Upper lobe of right lung (tissue), 1 donor: Measurements from ENCODE around the gene TSPEAR. TPM values are rescaled to one million over a fixed set of nuclear protein-coding genes. Genes with fewer than 3 reads are reported as not detected.
A peak's percentile ranks its signal among the peaks of the same experiment; 100 is the strongest.

Experiments
- ATAC-seq: fragments of 200-7000 bp; cut with Tn5 transposase; one replicate; pipeline ENCODE4 v1.9.1; 2020; ENCODE audit warnings: mild to moderate bottlenecking, moderate library complexity
- DNase-seq: peaks from one replicate; pipeline ENCODE4 v3.0.0-alpha.2; 2020
- H3K27ac ChIP-seq: fragments of 200-600 bp; one replicate; pipeline ENCODE4 v1.8.0; 2022
- H3K27me3 ChIP-seq: fragments of 200-600 bp; one replicate; pipeline ENCODE4 v1.8.0; 2022; ENCODE audit warnings: mild to moderate bottlenecking
- H3K36me3 ChIP-seq: fragments of 200-600 bp; one replicate; pipeline ENCODE4 v1.8.0; 2022
- H3K4me1 ChIP-seq: fragments of 200-600 bp; one replicate; pipeline ENCODE4 v1.8.0; 2022
- H3K4me3 ChIP-seq: fragments of 200-600 bp; one replicate; pipeline ENCODE4 v1.8.0; 2022; ENCODE audit warnings: mild to moderate bottlenecking
- H3K9me3 ChIP-seq: fragments of 200-600 bp; one replicate; pipeline ENCODE4 v1.8.0; 2022
- intact Hi-C: fragments of 100-400 bp; cut with DNase I; formaldehyde crosslinking; loops from one replicate; pipeline ENCODE4 v1.11.0; 2022
- total RNA-seq: library from RNA; stranded (reverse); fragmentation: NEBNext Ultra II Directional; extraction: Animal tissue kit (Norgen Biotek cat#: 25700); gene quantifications from one replicate; pipeline ENCODE4 v1.2.1, GENCODE V29; 2021
- TF ChIP-seq, protein P1 (sequence below): fragments of 200-600 bp; IDR thresholded peaks from one replicate; pipeline ENCODE4 v1.8.0; 2022; ENCODE audit warnings: antibody characterized with exemption
- donor health status: DM: no; HTN: yes; CAD: no; lungs with severe emphysema.

The TSPEAR gene
- total RNA-seq, 1 donor from 2014 or later: 0.23 TPM

DNA sequence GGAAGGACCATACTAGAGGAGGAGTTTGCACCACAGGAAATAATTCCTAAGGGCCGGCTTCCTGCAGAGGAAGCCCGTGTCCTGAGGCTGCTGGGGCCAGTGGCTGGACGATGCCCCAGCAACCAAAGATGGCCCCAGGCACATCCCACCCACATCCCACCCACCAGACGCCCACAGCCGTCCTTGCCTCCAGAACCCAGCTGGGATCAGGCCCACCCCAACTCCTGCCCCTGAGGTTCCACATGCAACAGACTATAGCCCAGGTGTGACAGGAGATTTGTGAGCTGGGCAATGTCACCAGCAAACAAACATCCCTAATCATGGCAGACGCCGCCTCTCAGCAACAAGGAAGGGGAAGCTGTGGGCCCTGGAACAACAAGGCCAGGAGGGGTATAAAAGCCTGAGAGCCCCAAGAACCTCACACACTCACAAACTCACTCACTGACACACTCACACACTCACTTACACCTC lies 84.7 kb downstream of the TSPEAR start, which contains the start of gene KRTAP10-9:
TSS of gene KRTAP10-9 (plus strand) at position 421 of the 471 bp plus-strand sequence. CDS start 79 bp downstream, outside the sequence.
- intact Hi-C loops: no loop called here
- ATAC-seq (no peak), DNase-seq (no peak)
- H3K4me3 ChIP-seq: no peak within 1 kb of the TSS
- H3K27me3 ChIP-seq: no peaks in the 10 kb centered on the region
- TF ChIP-seq, protein P1, sequence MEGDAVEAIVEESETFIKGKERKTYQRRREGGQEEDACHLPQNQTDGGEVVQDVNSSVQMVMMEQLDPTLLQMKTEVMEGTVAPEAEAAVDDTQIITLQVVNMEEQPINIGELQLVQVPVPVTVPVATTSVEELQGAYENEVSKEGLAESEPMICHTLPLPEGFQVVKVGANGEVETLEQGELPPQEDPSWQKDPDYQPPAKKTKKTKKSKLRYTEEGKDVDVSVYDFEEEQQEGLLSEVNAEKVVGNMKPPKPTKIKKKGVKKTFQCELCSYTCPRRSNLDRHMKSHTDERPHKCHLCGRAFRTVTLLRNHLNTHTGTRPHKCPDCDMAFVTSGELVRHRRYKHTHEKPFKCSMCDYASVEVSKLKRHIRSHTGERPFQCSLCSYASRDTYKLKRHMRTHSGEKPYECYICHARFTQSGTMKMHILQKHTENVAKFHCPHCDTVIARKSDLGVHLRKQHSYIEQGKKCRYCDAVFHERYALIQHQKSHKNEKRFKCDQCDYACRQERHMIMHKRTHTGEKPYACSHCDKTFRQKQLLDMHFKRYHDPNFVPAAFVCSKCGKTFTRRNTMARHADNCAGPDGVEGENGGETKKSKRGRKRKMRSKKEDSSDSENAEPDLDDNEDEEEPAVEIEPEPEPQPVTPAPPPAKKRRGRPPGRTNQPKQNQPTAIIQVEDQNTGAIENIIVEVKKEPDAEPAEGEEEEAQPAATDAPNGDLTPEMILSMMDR: no peak
- no peaks in the 10 kb centered on the region for H3K4me1 ChIP-seq
- H3K27ac ChIP-seq: no peak within 1 kb of the TSS
- no peaks in the 10 kb centered on the region for H3K36me3 ChIP-seq
- peaks cover 20% of the 10 kb centered on the region for H3K9me3 ChIP-seq

DNA sequence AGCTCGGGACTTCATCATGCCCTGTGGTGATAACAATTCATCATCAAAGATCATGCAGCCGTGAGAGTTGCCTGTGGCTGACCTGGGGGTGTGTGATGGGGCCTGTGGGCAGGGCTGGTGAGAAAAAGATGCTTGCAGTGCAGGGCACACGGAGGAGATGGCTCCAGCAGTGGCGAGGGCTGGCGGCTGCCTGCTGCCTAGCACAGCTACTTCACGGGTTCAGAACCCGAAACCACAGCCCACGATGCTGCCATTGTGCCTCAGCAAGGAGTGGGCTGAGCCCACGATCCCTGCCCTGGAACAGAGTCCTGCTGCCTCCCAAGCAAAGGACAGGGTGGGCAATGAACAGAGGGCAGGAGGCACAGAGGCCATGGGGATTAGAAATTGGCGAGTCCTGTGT lies 85.1 kb downstream of the TSPEAR start:
- ATAC-seq: no peak
- no peak for DNase-seq
- H3K36me3 ChIP-seq: no peaks in the 10 kb centered on the region

DNA sequence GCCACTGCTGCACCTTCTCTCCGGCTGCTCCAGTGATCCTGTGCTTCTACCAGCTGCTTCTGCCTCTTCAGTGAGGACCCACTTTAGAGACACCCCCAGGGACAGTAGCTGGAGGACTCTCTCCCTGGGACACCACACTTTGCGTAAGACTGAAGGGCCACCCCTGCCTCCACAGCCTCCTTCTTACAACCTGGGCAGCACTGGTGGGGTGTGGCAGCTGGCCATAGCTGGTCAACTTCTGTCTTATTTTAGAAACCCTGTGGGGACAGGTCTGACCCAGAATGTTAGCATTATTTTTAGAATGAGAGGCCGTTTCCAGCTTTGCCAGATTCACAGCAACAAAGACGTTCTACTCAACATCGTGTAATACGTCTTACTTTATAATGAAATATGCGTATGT lies 85.6 kb downstream of the TSPEAR start:
- Histone ChIP-seq H3K27ac (no peak overlapping the region), H3K36me3 (no peaks in the 10 kb centered on the region), H3K27me3 (no peaks in the 10 kb centered on the region), H3K9me3 (peaks cover 12% of the 10 kb centered on the region), H3K4me1 (no peaks in the 10 kb centered on the region), H3K4me3 (no peak overlapping the region)
- intact Hi-C loops: no loop called here
- no peak for ATAC-seq
- DNase-seq: no peak
- TF ChIP-seq, protein P1: no peak

More for the DNA sequence above, 85.1 kb downstream of the TSPEAR start:
- H3K27me3 ChIP-seq: no peaks in the 10 kb centered on the region
- H3K9me3 ChIP-seq: peaks cover 17% of the 10 kb centered on the region
- H3K27ac ChIP-seq: no peak overlapping the region
- H3K4me3 ChIP-seq: no peak overlapping the region
- intact Hi-C loops: no loop called here
- TF ChIP-seq, protein P1: no peak
- H3K4me1 ChIP-seq: no peaks in the 10 kb centered on the region

DNA sequence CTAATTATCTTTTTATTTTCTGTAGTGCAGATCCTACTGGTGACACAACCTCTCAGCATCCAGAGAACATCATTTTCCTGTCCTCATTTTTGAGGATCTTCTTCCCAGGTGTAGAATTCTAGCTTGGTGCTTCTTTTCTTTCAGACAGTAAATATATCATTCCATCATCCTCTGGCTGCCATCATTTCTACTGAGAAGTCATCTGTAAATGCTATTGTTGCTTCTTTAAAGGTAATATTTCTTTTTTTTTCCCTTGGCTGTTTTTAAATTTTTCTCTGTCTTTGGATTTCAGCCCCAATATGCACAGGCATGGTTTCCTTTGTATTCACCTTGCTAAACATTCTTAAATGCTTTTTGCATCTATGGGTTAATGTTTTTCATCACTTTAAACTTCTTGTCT lies 87.8 kb downstream of the TSPEAR start:
- H3K4me1 ChIP-seq: no peaks in the 10 kb centered on the region
- no peak overlapping the region for H3K4me3 ChIP-seq
- DNase-seq: no peak
- TF ChIP-seq, protein P1: no peak
- H3K36me3 ChIP-seq: no peaks in the 10 kb centered on the region
- intact Hi-C loops: no loop called here
- no peak for ATAC-seq
- H3K27ac ChIP-seq: no peak overlapping the region
- H3K9me3 ChIP-seq: peaks cover 12% of the 10 kb centered on the region
- H3K27me3 ChIP-seq: no peaks in the 10 kb centered on the region

DNA sequence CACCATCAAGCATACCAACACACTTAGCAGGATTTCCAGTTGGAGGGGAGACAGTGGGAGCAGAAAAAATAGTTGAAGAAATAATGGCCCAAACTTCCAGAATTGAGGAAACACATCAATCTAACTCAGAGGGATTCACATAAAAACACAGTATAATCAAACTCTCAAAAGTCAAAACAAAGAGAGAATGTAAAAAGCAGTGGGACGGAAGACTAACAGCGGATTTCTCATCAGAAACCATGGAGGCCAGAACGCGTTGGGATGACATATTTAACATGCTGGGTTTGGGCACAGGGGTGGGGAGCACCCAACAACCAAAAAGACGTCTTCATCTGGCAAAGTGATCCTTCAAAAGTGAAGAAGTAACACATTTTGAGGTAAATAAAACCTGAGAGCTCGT lies 91.5 kb downstream of the TSPEAR start:
- Histone ChIP-seq H3K4me3 (no peak overlapping the region), H3K27me3 (no peaks in the 10 kb centered on the region), H3K36me3 (no peaks in the 10 kb centered on the region), H3K4me1 (no peaks in the 10 kb centered on the region), H3K9me3 (peaks cover 12% of the 10 kb centered on the region), H3K27ac (no peak overlapping the region)
- intact Hi-C loops: no loop called here
- DNase-seq (no peak), ATAC-seq (no peak)
- TF ChIP-seq, protein P1: no peak

DNA sequence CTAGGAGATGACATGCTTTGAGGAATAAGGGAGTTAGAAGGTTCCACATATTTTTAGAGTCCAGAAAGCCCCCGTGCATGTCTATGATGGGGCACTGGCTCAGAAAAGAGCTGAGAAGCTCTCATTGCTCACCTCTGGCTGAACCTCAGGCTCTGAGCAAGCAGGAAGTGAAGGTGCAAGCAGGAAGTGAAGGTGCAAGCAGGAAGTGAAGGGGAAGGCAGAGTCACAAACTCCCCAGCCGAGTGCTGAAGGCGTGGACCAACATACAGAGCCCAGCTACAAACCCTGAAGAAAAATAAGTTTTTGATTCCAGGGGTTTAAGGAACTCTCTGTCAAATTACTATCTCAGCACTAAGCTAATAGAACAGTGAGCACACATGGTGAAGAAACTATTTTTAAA lies 92.5 kb downstream of the TSPEAR start:
- DNase-seq: no peak
- intact Hi-C loops: no loop called here
- ATAC-seq: peak; percentile 44
- Histone ChIP-seq H3K27me3 (no peaks in the 10 kb centered on the region), H3K4me1 (no peaks in the 10 kb centered on the region), H3K9me3 (peaks cover 9% of the 10 kb centered on the region), H3K36me3 (no peaks in the 10 kb centered on the region), H3K4me3 (no peak overlapping the region), H3K27ac (peak overlapping the region; percentile 39)
- TF ChIP-seq, protein P1: no peak
